Measurements from ENCODE around the gene TBC1D21.

Gene TBC1D21

DNA sequence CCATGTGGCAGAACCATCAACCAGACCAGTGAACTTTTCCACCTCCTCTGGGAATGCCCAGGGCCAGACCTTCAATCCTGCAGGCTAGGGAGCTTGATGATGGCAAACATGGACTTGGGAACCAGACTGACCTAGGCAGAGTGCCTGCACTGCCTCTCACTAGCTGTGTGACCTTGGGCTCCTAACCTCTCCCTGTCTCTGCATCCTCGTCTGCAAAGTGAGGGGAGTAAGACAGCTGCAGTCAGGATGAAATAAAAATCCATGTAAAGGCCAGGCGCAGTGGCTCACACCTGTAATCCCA lies 35.4 kb downstream of the TBC1D21 start:
- no peak overlapping the region for H3K4me3 ChIP-seq (ENCODE audit: low read depth, low read length)
- TF ChIP-seq, protein P1, sequence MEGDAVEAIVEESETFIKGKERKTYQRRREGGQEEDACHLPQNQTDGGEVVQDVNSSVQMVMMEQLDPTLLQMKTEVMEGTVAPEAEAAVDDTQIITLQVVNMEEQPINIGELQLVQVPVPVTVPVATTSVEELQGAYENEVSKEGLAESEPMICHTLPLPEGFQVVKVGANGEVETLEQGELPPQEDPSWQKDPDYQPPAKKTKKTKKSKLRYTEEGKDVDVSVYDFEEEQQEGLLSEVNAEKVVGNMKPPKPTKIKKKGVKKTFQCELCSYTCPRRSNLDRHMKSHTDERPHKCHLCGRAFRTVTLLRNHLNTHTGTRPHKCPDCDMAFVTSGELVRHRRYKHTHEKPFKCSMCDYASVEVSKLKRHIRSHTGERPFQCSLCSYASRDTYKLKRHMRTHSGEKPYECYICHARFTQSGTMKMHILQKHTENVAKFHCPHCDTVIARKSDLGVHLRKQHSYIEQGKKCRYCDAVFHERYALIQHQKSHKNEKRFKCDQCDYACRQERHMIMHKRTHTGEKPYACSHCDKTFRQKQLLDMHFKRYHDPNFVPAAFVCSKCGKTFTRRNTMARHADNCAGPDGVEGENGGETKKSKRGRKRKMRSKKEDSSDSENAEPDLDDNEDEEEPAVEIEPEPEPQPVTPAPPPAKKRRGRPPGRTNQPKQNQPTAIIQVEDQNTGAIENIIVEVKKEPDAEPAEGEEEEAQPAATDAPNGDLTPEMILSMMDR (IDR thresholded peaks at IDR 0.05; ENCODE audit: low read depth, low read length, missing control alignments): no peak
- DNase-seq (ENCODE audit: low read depth): no peak

DNA sequence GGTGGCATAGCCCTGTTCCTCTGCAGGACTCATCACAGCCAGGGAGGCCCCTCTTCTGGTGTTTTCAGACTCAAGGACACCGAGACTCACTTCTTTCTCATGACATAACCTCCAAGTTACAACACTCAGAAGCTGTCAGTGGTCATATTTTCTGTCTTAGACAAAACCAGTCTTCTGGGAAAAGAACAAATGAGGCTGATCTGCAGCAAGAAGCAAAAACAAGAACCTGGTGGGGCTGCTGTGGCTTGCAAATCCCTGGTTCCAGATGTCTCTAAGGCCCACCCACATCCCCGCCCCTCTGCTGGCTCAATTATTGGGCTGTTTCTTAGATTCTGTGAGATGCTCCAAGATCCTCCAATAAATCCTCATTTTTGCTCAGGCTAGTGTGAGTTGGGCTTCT lies 36.3 kb downstream of the TBC1D21 start:
- DNase-seq (ENCODE audit: low read depth): no peak
- TF ChIP-seq, protein P1 (IDR thresholded peaks at IDR 0.05; ENCODE audit: low read depth, low read length, missing control alignments): no peak
- no peak overlapping the region for H3K4me3 ChIP-seq (ENCODE audit: low read depth, low read length)

DNA sequence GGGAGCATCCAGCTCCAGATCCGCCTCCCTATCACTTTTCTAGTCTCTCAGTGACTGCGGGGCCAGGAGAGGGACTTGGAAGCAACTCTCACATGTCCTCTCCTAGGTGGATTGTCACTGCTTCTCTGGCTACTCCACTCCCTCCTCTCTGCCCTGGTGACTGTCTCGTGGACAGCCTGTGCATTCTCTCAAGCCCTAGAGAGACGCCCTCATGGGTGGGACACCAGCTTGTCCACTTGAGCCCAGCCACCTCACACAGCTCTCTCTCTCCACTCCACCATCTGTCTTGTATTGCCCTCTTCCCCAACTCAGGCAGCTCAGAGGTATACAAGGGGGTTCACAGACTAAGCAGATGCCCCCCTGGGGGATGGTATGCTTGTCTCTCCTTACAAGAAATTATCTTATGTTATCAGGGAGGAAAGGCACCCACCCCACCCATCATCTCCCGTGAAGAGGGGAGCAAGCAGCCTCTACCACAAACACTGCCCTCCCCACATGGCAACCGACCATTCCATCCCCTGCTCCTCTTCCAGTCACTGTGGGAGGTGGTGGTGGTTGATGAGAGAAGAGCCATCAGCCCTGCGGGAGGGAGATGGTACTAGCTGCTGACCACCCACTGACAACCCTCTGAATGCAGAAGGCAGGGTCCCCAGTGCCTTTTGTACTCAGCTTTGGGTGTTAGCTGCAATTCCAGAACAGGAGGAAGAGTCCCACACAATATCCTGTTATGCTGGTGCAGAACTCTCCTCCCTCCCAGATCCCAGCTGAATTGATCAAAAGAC lies 37.3 kb downstream of the TBC1D21 start:
- DNase-seq (ENCODE audit: low read depth): no peak
- TF ChIP-seq, protein P1 (IDR thresholded peaks at IDR 0.05; ENCODE audit: low read depth, low read length, missing control alignments): no peak
- no peak overlapping the region for H3K4me3 ChIP-seq (ENCODE audit: low read depth, low read length)

DNA sequence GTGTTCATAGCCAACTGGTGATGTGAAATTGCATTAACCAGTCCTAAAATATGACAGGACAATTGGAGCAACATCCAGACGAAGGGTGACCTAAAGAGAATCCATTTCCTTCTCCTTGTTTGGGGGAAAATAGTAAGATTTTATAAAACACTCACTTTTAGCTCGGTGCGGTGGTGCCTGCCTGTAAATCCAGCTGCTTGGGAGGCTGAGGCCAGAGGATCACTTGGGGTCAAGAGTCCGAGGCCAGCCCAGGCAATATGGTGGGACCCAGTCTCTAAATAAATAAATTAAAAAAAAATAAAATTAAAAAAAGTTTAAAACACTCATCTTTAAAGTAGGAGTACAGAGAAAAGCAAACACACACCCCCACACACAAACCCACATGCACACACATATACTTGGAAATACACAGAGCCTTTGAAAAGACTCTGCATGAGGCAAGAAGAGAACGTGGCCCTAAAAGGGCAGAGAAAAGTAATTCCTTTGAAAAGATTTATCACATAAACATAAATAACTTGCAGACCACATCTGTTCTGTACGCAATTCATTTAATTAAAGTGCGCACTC lies 38.7 kb downstream of the TBC1D21 start:
- no peak overlapping the region for H3K4me3 ChIP-seq (ENCODE audit: low read depth, low read length)
- no peak for DNase-seq (ENCODE audit: low read depth)
- TF ChIP-seq, protein P1 (IDR thresholded peaks at IDR 0.05; ENCODE audit: low read depth, low read length, missing control alignments): no peak

DNA sequence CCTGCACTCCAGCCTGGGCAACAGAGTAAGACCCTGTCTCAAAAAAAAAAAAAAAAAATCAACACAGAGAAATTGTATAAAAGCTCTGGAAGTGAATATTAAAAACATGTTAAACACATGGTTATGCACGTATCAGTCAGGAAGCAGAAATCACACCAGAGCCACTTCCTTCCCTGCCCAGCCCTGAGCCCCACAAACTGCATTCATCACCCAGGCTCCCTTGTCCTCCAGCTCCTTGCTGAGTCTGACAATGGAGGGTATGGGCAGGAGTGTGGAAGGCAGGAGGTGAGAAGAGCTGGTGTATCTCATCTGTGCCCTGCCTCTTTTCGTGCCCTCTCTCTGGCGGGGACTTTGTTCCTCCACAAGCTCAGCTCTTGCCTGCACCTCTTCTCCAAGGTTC lies 40.8 kb downstream of the TBC1D21 start:
- DNase-seq (ENCODE audit: low read depth): no peak
- TF ChIP-seq, protein P1 (IDR thresholded peaks at IDR 0.05; ENCODE audit: low read depth, low read length, missing control alignments): no peak
- H3K4me3 ChIP-seq (ENCODE audit: low read depth, low read length): no peak overlapping the region

DNA sequence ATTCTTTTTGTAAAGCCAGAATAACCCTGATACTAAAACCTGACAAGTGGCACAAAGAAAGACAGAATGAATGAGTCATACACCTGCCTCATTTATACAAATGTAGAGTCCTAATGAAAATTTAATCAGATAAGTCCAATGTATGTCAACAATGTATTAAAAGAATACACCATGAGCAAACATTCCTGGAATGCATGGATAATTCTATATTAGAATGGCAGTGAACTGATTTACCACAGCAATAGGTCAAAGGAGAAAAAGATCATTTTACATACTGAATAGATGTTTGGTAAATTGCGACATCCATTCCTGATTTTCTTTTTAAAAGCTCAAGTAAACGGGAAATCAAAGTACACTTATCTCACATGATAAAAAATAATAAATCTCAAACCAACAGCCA lies 41.7 kb downstream of the TBC1D21 start:
- no peak for DNase-seq (ENCODE audit: low read depth)
- TF ChIP-seq, protein P1 (IDR thresholded peaks at IDR 0.05; ENCODE audit: low read depth, low read length, missing control alignments): no peak
- no peak overlapping the region for H3K4me3 ChIP-seq (ENCODE audit: low read depth, low read length)

DNA sequence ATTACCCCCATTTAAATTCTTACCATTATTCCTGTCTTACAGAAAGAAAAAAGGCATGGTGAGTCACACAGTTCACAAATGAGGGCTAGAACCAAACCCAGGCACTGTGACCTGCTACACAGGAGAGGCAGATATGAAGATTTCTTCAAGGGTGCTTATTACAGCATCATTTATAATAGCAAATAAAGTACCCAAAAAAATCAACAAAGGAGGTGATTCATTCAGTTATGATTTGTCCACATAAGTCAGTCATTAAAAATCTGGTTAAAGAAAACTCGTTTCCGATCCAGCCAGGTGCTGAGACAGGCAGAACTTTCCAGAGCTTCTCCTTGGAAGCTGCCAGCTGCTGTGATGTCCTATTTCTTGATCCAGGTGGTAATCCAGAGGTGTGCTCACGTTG lies 45.4 kb downstream of the TBC1D21 start:
- TF ChIP-seq, protein P1 (IDR thresholded peaks at IDR 0.05; ENCODE audit: low read depth, low read length, missing control alignments): no peak
- no peak for DNase-seq (ENCODE audit: low read depth)
- no peak overlapping the region for H3K4me3 ChIP-seq (ENCODE audit: low read depth, low read length)
